Osteoblast (primary cell): ENCODE results near the gene ATG7. TPM values are rescaled to one million over a fixed set of nuclear protein-coding genes. Genes with fewer than 3 reads are reported as not detected.

Source experiments
- DNase-seq: peaks from one replicate; pipeline ENCODE4 v3.0.0; 2011; ENCODE audit warnings: low spot score, mixed read lengths; ENCODE audit not compliant: insufficient read length; ENCODE audit errors: missing footprints
- H2AFZ ChIP-seq: 2 replicates; pipeline ENCODE4 v1.6.0; 2011; ENCODE audit warnings: mild to moderate bottlenecking, low read length
- H3K27ac ChIP-seq: 2 replicates; pipeline ENCODE4 v1.5.1; 2011; ENCODE audit warnings: mild to moderate bottlenecking, low read depth, low read length, moderate library complexity
- H3K27me3 ChIP-seq: 2 replicates; pipeline ENCODE4 v1.6.0; 2012; ENCODE audit warnings: mild to moderate bottlenecking, control low read depth, inconsistent platforms, low read length, moderate library complexity; ENCODE audit not compliant: insufficient read depth
- H3K36me3 ChIP-seq: 2 replicates; pipeline ENCODE4 v1.5.1; 2011; ENCODE audit warnings: mild to moderate bottlenecking, low read length, control low read depth, moderate library complexity; ENCODE audit not compliant: insufficient read depth
- H3K4me1 ChIP-seq: 2 replicates; pipeline ENCODE4 v1.5.1; 2011; ENCODE audit warnings: mild to moderate bottlenecking, low read length, control low read depth, moderate library complexity; ENCODE audit not compliant: insufficient read depth
- H3K4me2 ChIP-seq: 2 replicates; pipeline ENCODE4 v1.6.0; 2011; ENCODE audit warnings: mild to moderate bottlenecking, low read length; ENCODE audit not compliant: insufficient read depth
- H3K4me3 ChIP-seq: fragments of 200-600 bp; sonication (generic); 3 replicates; pipeline ENCODE4 v1.5.1; 2012; ENCODE audit warnings: mild to moderate bottlenecking, low read length, inconsistent platforms; ENCODE audit not compliant: insufficient read depth
- H3K79me2 ChIP-seq: 2 replicates; pipeline ENCODE4 v1.6.0; 2012; ENCODE audit warnings: mild to moderate bottlenecking, low read length, control low read depth, inconsistent platforms; ENCODE audit not compliant: insufficient read depth
- H3K9me3 ChIP-seq: 2 replicates; pipeline ENCODE4 v1.5.1; 2011; ENCODE audit warnings: low read depth, low read length, control low read depth
- H4K20me1 ChIP-seq: 2 replicates; pipeline ENCODE4 v1.6.0; 2012; ENCODE audit warnings: mild to moderate bottlenecking, low read length, control low read depth; ENCODE audit not compliant: insufficient read depth
- CTCF ChIP-seq: IDR thresholded peaks from 2 replicates; pipeline ENCODE4 v1.5.1; 2011; ENCODE audit warnings: mild to moderate bottlenecking, low read depth, low read length, moderate library complexity; ENCODE audit errors: extremely low read depth
- total RNA-seq: library from RNA; depleted of rRNA; stranded (reverse); fragments of >200 nt; gene quantifications from 2 replicates; pipeline ENCODE4 v1.2.3, GENCODE V29; 2012

The ATG7 gene
- total RNA-seq, 1 donor, result 93.4 TPM

GRCh38 chr3:11423868-11424267, 151.7 kb downstream of the ATG7 start:
- H3K9me3 ChIP-seq, result no peaks in the 10 kb centered on the region
- TF ChIP-seq CTCF, result no peak

DNA sequence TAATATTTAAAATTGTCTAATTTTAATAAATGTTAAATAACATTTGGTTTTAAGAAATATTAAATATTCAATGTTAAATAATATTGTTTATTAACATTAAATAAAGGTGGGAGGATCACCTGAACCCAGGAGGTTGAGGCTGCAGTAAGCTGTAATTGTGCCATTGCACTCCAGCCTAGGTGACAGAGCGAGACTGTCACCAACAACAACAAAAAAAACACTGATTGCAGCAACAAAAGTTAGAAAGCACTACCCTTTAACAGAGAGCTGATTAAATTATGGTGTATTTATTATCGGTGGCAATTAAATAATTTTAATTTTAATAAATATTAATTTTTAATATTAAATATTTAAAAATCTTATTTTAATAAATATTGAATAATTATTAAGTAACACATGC, 152.1 kb downstream of the ATG7 start:
- Histone ChIP-seq H3K4me3 (no peak overlapping the region), H3K4me2 (no peak overlapping the region), H4K20me1 (no peaks in the 10 kb centered on the region), H2AFZ (no peak overlapping the region), H3K9me3 (no peaks in the 10 kb centered on the region), H3K27me3 (no peaks in the 10 kb centered on the region), H3K79me2 (peaks cover 2% of the 10 kb centered on the region), H3K4me1 (no peaks in the 10 kb centered on the region), H3K27ac (no peak overlapping the region), H3K36me3 (peaks cover 5% of the 10 kb centered on the region)
- no peak for TF ChIP-seq CTCF
- no peak for DNase-seq

More at GRCh38 chr3:11423868-11424267, 151.7 kb downstream of the ATG7 start:
- DNase-seq, result no peak
- Histone ChIP-seq H3K27me3 (no peaks in the 10 kb centered on the region), H3K4me2 (no peak overlapping the region), H3K4me1 (no peaks in the 10 kb centered on the region), H3K79me2 (peaks cover 2% of the 10 kb centered on the region), H3K36me3 (peaks cover 5% of the 10 kb centered on the region), H3K27ac (no peak overlapping the region), H2AFZ (no peak overlapping the region), H3K4me3 (no peak overlapping the region), H4K20me1 (no peaks in the 10 kb centered on the region)

GRCh38 chr3:11430207-11430606, 158.0 kb downstream of the ATG7 start:
- H3K4me3 ChIP-seq, result no peak overlapping the region
- peaks cover 4% of the 10 kb centered on the region for H4K20me1 ChIP-seq
- no peak for DNase-seq
- H3K79me2 ChIP-seq, result peaks cover 2% of the 10 kb centered on the region
- peaks cover 17% of the 10 kb centered on the region for H3K4me1 ChIP-seq
- H3K36me3 ChIP-seq, result peaks cover 5% of the 10 kb centered on the region
- TF ChIP-seq CTCF, result no peak
- no peak overlapping the region for H3K27ac ChIP-seq
- no peaks in the 10 kb centered on the region for H3K27me3 ChIP-seq
- H2AFZ ChIP-seq, result no peak overlapping the region
- no peaks in the 10 kb centered on the region for H3K9me3 ChIP-seq
- no peak overlapping the region for H3K4me2 ChIP-seq

GRCh38 chr3:11430624-11431023, 158.4 kb downstream of the ATG7 start:
- DNase-seq, result no peak

More at GRCh38 chr3:11430624-11431023, 158.4 kb downstream of the ATG7 start:
- Histone ChIP-seq H3K4me3 (no peak overlapping the region), H3K4me2 (no peak overlapping the region), H3K9me3 (no peaks in the 10 kb centered on the region), H4K20me1 (peaks cover 4% of the 10 kb centered on the region), H3K36me3 (peaks cover 5% of the 10 kb centered on the region), H3K4me1 (peaks cover 17% of the 10 kb centered on the region), H3K27ac (no peak overlapping the region), H3K27me3 (no peaks in the 10 kb centered on the region), H2AFZ (no peak overlapping the region), H3K79me2 (peaks cover 2% of the 10 kb centered on the region)
- no peak for TF ChIP-seq CTCF
